Measurements from ENCODE around the gene HLA-DQB1.
"Not testable (repeated sequence)": the region's sequence is repeated elsewhere in the genome, so short reads cannot be mapped to it uniquely, and the experiment has no call there.

The HLA-DQB1 gene

DNA sequence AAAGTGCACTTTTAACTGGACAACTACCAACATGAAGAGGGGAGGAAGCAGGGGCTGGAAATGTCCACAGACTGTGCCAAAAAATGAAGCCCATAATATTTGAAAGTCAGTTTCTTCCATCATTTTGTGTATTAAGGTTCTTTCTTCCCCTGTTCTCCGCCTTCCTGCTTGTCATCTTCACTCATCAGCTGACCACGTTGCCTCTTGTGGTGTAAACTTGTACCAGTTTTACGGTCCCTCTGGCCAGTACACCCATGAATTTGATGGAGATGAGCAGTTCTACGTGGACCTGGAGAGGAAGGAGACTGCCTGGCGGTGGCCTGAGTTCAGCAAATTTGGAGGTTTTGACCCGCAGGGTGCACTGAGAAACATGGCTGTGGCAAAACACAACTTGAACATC is 25.3 kb downstream of the HLA-DQB1 start:
- H3K9ac ChIP-seq (ENCODE audit: low read depth, low read length): no peak overlapping the region
- no peak overlapping the region for H3K4me3 ChIP-seq (ENCODE audit: low read length)
- no peaks in the 10 kb centered on the region for H3K4me1 ChIP-seq (ENCODE audit: insufficient read depth, low read length)
- H3K9me3 ChIP-seq (ENCODE audit: insufficient read depth, low read depth, low read length): no peaks in the 10 kb centered on the region
- H3K27me3 ChIP-seq (ENCODE audit: insufficient read depth, low read length): no peaks in the 10 kb centered on the region
- WGBS: 84% methylated on average over 6 of the region's 6 CpGs
- H3K36me3 ChIP-seq (ENCODE audit: insufficient read depth, low read length): no peaks in the 10 kb centered on the region
- H3K27ac ChIP-seq (ENCODE audit: low read depth, low read length): no peak overlapping the region

DNA sequence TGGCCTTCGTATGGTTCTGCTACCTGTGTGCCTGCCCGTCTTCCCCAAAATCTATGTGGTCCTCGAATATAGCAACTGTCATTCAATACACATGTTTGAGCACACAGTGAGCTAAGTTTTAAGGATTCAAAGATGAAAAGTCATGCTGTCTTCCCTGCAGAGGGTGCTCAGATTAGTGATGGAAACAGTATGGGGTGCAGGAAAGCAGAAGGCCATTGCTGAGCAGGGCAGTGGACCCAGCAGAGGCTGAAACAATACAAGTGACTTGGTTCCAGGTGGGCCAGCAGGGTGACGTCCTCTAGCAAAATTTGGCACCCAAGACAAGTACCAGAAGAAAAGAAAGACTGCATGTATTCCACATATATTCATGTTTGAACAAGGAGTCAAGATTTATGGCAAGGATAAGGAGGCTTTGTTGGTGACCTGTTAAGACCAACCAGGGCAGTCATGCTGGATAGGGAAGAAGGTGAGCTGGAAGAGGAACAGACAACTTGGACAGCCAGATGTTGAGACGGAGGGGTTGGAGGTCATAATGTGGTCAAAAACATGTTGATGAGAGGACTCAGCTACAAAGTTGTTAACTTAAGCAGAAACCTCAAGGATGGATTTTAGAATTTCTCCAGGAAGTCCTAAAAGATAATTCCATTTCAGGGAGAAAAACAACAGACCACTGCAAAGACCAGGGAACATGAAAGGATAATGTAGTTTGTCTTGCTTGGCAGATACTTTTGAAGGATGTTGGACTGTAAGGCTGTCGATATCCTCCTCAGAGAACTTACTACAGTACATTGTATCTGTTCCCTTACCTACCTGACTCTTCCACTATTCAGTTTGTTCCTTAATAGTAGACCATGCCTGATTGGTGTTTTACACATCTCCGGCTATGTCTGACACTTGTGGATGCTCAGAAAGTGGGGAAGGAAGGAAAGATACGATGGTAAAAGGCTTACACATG is 26.7 kb downstream of the HLA-DQB1 start:
- Histone ChIP-seq H3K4me1 (ENCODE audit: insufficient read depth, low read length) (no peaks in the 10 kb centered on the region), H3K27me3 (ENCODE audit: insufficient read depth, low read length) (no peaks in the 10 kb centered on the region), H3K27ac (ENCODE audit: low read depth, low read length) (no peak overlapping the region), H3K4me3 (ENCODE audit: low read length) (no peak overlapping the region), H3K36me3 (ENCODE audit: insufficient read depth, low read length) (no peaks in the 10 kb centered on the region), H3K9me3 (ENCODE audit: insufficient read depth, low read depth, low read length) (0 out of 2 replicates have a peak, but pooled peaks cover 1% of the 10 kb centered on the region), H3K9ac (ENCODE audit: low read depth, low read length) (no peak overlapping the region)
- 67% methylated on average over 7 of the region's 8 CpGs for WGBS

- H3K4me1 ChIP-seq (ENCODE audit: insufficient read depth, low read length): no peaks in the 10 kb centered on the region
- H3K4me3 ChIP-seq (ENCODE audit: low read length): no peak overlapping the region
- WGBS: 89% methylated on average over 9 of the region's 9 CpGs
- no peak overlapping the region for H3K9ac ChIP-seq (ENCODE audit: low read depth, low read length)
- H3K27me3 ChIP-seq (ENCODE audit: insufficient read depth, low read length): no peaks in the 10 kb centered on the region
- H3K36me3 ChIP-seq (ENCODE audit: insufficient read depth, low read length): no peaks in the 10 kb centered on the region
- H3K27ac ChIP-seq (ENCODE audit: low read depth, low read length): no peak overlapping the region
- 0 out of 2 replicates have a peak, but pooled peaks cover 5% of the 10 kb centered on the region for H3K9me3 ChIP-seq (ENCODE audit: insufficient read depth, low read depth, low read length)
Observed at GRCh38 chr6:32638532-32639219, 27.8 kb downstream of the HLA-DQB1 start.

- WGBS: 80% methylated on average over 1 of the region's 3 CpGs
- H3K4me1 ChIP-seq (ENCODE audit: insufficient read depth, low read length): no peaks in the 10 kb centered on the region
- no peaks in the 10 kb centered on the region for H3K36me3 ChIP-seq (ENCODE audit: insufficient read depth, low read length)
- no peak overlapping the region for H3K9ac ChIP-seq (ENCODE audit: low read depth, low read length)
- H3K27me3 ChIP-seq (ENCODE audit: insufficient read depth, low read length): no peaks in the 10 kb centered on the region
- H3K9me3 ChIP-seq (ENCODE audit: insufficient read depth, low read depth, low read length): peaks cover 5% of the 10 kb centered on the region; the same call in 1 of the 2 replicates
- no peak overlapping the region for H3K4me3 ChIP-seq (ENCODE audit: low read length)
- no peak overlapping the region for H3K27ac ChIP-seq (ENCODE audit: low read depth, low read length)
Observed at GRCh38 chr6:32637883-32638282, 28.6 kb downstream of the HLA-DQB1 start.

GRCh38 chr6:32637219-32637880 is 29.1 kb downstream of the HLA-DQB1 start, which contains the start of gene HLA-DQA1:
HLA-DQA1 (plus strand) TSS chr6:32637406; CDS start chr6:32637459, 53 bp downstream.
- Histone ChIP-seq H3K4me3 (ENCODE audit: low read length) (no peak within 1 kb of the TSS), H3K27me3 (ENCODE audit: insufficient read depth, low read length) (no peaks in the 10 kb centered on the region), H3K9me3 (ENCODE audit: insufficient read depth, low read depth, low read length) (peaks cover 9% of the 10 kb centered on the region; the same call in 1 of the 2 replicates), H3K36me3 (ENCODE audit: insufficient read depth, low read length) (no peaks in the 10 kb centered on the region), H3K27ac (ENCODE audit: low read depth, low read length) (no peak within 1 kb of the TSS), H3K4me1 (ENCODE audit: insufficient read depth, low read length) (no peaks in the 10 kb centered on the region), H3K9ac (ENCODE audit: low read depth, low read length) (no peak within 1 kb of the TSS)
- WGBS: 66% methylated on average over 5 of the region's 7 CpGs

- H3K9ac ChIP-seq (ENCODE audit: low read depth, low read length): no peak overlapping the region
- H3K27ac ChIP-seq (ENCODE audit: low read depth, low read length): no peak overlapping the region
- WGBS: 62% methylated on average over 1 of the region's 2 CpGs
- peaks cover 9% of the 10 kb centered on the region; the same call in 1 of the 2 replicates for H3K9me3 ChIP-seq (ENCODE audit: insufficient read depth, low read depth, low read length)
- H3K27me3 ChIP-seq (ENCODE audit: insufficient read depth, low read length): no peaks in the 10 kb centered on the region
- no peaks in the 10 kb centered on the region for H3K4me1 ChIP-seq (ENCODE audit: insufficient read depth, low read length)
- no peak overlapping the region for H3K4me3 ChIP-seq (ENCODE audit: low read length)
- no peaks in the 10 kb centered on the region for H3K36me3 ChIP-seq (ENCODE audit: insufficient read depth, low read length)
Observed at GRCh38 chr6:32635526-32636123, 30.8 kb downstream of the HLA-DQB1 start.

GRCh38 chr6:32629793-32630192 is 36.7 kb downstream of the HLA-DQB1 start:
- 98% methylated on average over 11 of the region's 13 CpGs for WGBS
- H3K27ac ChIP-seq (ENCODE audit: low read depth, low read length); H3K36me3 ChIP-seq (ENCODE audit: insufficient read depth, low read length); H3K4me1 ChIP-seq (ENCODE audit: insufficient read depth, low read length); H3K4me3 ChIP-seq (ENCODE audit: low read length); H3K9me3 ChIP-seq (ENCODE audit: insufficient read depth, low read depth, low read length); H3K27me3 ChIP-seq (ENCODE audit: insufficient read depth, low read length); H3K9ac ChIP-seq (ENCODE audit: low read depth, low read length): not testable (repeated sequence)

DNA sequence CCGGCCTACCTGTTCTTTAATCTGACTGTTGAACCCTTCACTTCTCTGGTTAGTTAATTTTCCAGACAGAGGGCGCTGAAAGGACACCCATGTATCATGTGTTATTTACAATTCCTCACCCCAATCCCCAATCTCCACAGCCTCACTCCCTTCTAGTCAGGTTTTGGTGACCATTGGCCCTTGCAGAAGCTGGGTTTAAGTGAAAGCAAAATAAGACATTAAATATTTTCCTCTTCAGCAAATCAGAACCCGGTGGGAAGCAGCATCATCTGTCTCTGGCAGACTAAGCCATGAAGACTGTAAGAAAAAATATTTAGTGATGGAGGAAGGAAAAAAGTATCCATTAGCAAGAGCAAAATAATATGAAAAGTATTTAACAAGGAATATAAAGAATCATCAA is 38.6 kb downstream of the HLA-DQB1 start:
- Histone ChIP-seq H3K27me3 (ENCODE audit: insufficient read depth, low read length) (no peaks in the 10 kb centered on the region), H3K36me3 (ENCODE audit: insufficient read depth, low read length) (no peaks in the 10 kb centered on the region), H3K9me3 (ENCODE audit: insufficient read depth, low read depth, low read length) (peaks cover 4% of the 10 kb centered on the region; the same call in 1 of the 2 replicates), H3K4me1 (ENCODE audit: insufficient read depth, low read length) (no peaks in the 10 kb centered on the region), H3K4me3 (ENCODE audit: low read length) (no peak overlapping the region), H3K9ac (ENCODE audit: low read depth, low read length) (no peak overlapping the region), H3K27ac (ENCODE audit: low read depth, low read length) (no peak overlapping the region)
- 72% methylated on average over 2 of the region's 3 CpGs for WGBS

DNA sequence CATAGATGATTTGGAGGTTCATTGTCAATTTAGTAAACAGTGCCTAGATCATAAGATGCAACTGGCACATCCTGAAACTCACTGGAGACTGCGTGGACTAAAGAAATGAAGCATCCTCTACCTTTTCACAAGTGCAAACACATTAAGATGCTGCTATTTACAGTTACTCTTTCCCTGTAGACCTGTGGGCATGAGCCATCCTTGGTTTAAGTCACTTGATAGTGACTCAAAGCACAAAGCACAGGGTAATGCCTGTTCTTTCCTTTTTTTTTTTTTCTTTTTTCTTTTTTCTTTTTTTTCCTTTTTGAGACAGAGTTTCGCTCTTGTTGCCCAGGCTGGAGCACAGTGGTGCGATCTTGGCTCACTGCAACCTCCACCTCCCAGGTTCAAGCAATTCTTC is 39.2 kb downstream of the HLA-DQB1 start:
- no peaks in the 10 kb centered on the region; the same call in 1 of the 2 replicates for H3K4me1 ChIP-seq (ENCODE audit: insufficient read depth, low read length)
- no peaks in the 10 kb centered on the region for H3K27me3 ChIP-seq (ENCODE audit: insufficient read depth, low read length)
- no peaks in the 10 kb centered on the region for H3K9me3 ChIP-seq (ENCODE audit: insufficient read depth, low read depth, low read length)
- no peak overlapping the region for H3K27ac ChIP-seq (ENCODE audit: low read depth, low read length)
- no peaks in the 10 kb centered on the region for H3K36me3 ChIP-seq (ENCODE audit: insufficient read depth, low read length)
- 85% methylated on average over 3 of the region's 3 CpGs for WGBS
- H3K9ac ChIP-seq (ENCODE audit: low read depth, low read length): no peak overlapping the region
- H3K4me3 ChIP-seq (ENCODE audit: low read length): no peak overlapping the region

GRCh38 chr6:32625137-32625536 is 41.3 kb downstream of the HLA-DQB1 start:
- Histone ChIP-seq H3K4me1 (ENCODE audit: insufficient read depth, low read length) (no peaks in the 10 kb centered on the region; the same call in 1 of the 2 replicates), H3K9me3 (ENCODE audit: insufficient read depth, low read depth, low read length) (0 out of 2 replicates have a peak, but pooled peaks cover 2% of the 10 kb centered on the region), H3K27ac (ENCODE audit: low read depth, low read length) (no peak overlapping the region), H3K9ac (ENCODE audit: low read depth, low read length) (no peak overlapping the region), H3K4me3 (ENCODE audit: low read length) (no peak overlapping the region), H3K27me3 (ENCODE audit: insufficient read depth, low read length) (no peaks in the 10 kb centered on the region), H3K36me3 (ENCODE audit: insufficient read depth, low read length) (no peaks in the 10 kb centered on the region)
- WGBS: 75% methylated on average over 5 of the region's 5 CpGs

All from HUES64 (cell line).